IPS-18c (cell line): Measurements from ENCODE around the gene ZNF429.

Source experiments
- H3K4me3 ChIP-seq: 2 replicates; pipeline ENCODE4 v1.7.0; 2013; ENCODE audit warnings: low read depth, mild to moderate bottlenecking, low read length, moderate library complexity; ENCODE audit not compliant: insufficient read depth
- H3K9me3 ChIP-seq: one replicate; pipeline ENCODE4 v1.6.1; 2013; ENCODE audit warnings: mild to moderate bottlenecking, low read length, moderate library complexity; ENCODE audit not compliant: control insufficient read depth, insufficient read depth

ZNF429 gene

GRCh38 chr19:21604351-21604926, 99.0 kb downstream of the ZNF429 start:
- Histone ChIP-seq H3K9me3 (no peaks in the 10 kb centered on the region), H3K4me3 (no peak overlapping the region; the same call in 1 of the 2 replicates)
